BE2C (cell line): ENCODE results near the gene CCDC61.

ENCODE experiments used
- DNase-seq: peaks from one replicate; pipeline ENCODE4 v3.0.0-alpha.2; 2020
- H3K27me3 ChIP-seq: fragments of 250-450 bp; sonication (Bioruptor Pico); 2 replicates; pipeline ENCODE4 v1.5.1; 2020; ENCODE audit warnings: mild to moderate bottlenecking
- H3K36me3 ChIP-seq: fragments of 250-450 bp; sonication (Bioruptor Pico); 2 replicates; pipeline ENCODE4 v1.5.1; 2020; ENCODE audit warnings: mild to moderate bottlenecking
- H3K4me1 ChIP-seq: fragments of 250-450 bp; sonication (Bioruptor Pico); 2 replicates; pipeline ENCODE4 v1.5.1; 2020
- H3K4me3 ChIP-seq: 2 replicates; pipeline ENCODE4 v1.5.1; 2011; ENCODE audit warnings: low read depth, low read length
- H3K9me3 ChIP-seq: fragments of 250-450 bp; sonication (Bioruptor Pico); 2 replicates; pipeline ENCODE4 v1.5.1; 2020
- CTCF ChIP-seq: IDR thresholded peaks from 2 replicates; pipeline ENCODE4 v1.5.1; 2012; ENCODE audit warnings: mild to moderate bottlenecking, low read depth, low read length

CCDC61 gene

GRCh38 chr19:46009530-46010510, 14.6 kb downstream of the CCDC61 start:
- Histone ChIP-seq H3K27me3 (peaks cover 7% of the 10 kb centered on the region), H3K4me3 (no peak overlapping the region), H3K36me3 (no peaks in the 10 kb centered on the region), H3K9me3 (no peaks in the 10 kb centered on the region), H3K4me1 (peaks cover 6% of the 10 kb centered on the region)
- peak; percentile 88 for TF ChIP-seq CTCF
- peak; percentile 65 for DNase-seq

- TF ChIP-seq CTCF, result no peak
- Histone ChIP-seq H3K36me3 (no peaks in the 10 kb centered on the region), H3K4me1 (peaks cover 9% of the 10 kb centered on the region), H3K27me3 (peaks cover 22% of the 10 kb centered on the region), H3K4me3 (peak overlapping the region; percentile 32; the same call in 1 of the 2 replicates), H3K9me3 (no peaks in the 10 kb centered on the region)
- DNase-seq, result no peak
Measured at GRCh38 chr19:46014534-46014933, 19.3 kb downstream of the CCDC61 start.

- H3K36me3 ChIP-seq, result no peaks in the 10 kb centered on the region
- peak; percentile 71 for DNase-seq
- H3K4me1 ChIP-seq, result peaks cover 9% of the 10 kb centered on the region
- H3K4me3 ChIP-seq, result peak overlapping the region; percentile 32; the same call in 1 of the 2 replicates
- no peak for TF ChIP-seq CTCF
- no peaks in the 10 kb centered on the region for H3K9me3 ChIP-seq
- peaks cover 22% of the 10 kb centered on the region for H3K27me3 ChIP-seq
Measured at GRCh38 chr19:46014941-46015686, 19.8 kb downstream of the CCDC61 start.

- no peaks in the 10 kb centered on the region for H3K9me3 ChIP-seq
- no peak for TF ChIP-seq CTCF
- peaks cover 9% of the 10 kb centered on the region for H3K4me1 ChIP-seq
- peaks cover 22% of the 10 kb centered on the region for H3K27me3 ChIP-seq
- DNase-seq, result no peak
- H3K4me3 ChIP-seq, result peak overlapping the region; percentile 56
- H3K36me3 ChIP-seq, result no peaks in the 10 kb centered on the region
Measured at GRCh38 chr19:46015687-46016425, 20.6 kb downstream of the CCDC61 start.

GRCh38 chr19:46016426-46017094, 21.3 kb downstream of the CCDC61 start:
- Histone ChIP-seq H3K27me3 (peaks cover 22% of the 10 kb centered on the region), H3K4me3 (peak overlapping the region; percentile 56), H3K4me1 (peaks cover 9% of the 10 kb centered on the region), H3K36me3 (no peaks in the 10 kb centered on the region), H3K9me3 (no peaks in the 10 kb centered on the region)
- peak; percentile 72 for TF ChIP-seq CTCF
- peak; percentile 86 for DNase-seq
